ENCODE measurements around the gene SLC25A48.

Gene SLC25A48

GRCh38 chr5:135846311-135846710, 11.8 kb downstream of the SLC25A48 start:
- TF ChIP-seq CTCF (conservative IDR thresholded peaks at IDR 0.05; ENCODE audit: low read length): no peak
- H3K4me3 ChIP-seq (ENCODE audit: low read length): no peak overlapping the region
- DNase-seq (ENCODE audit: low read depth): no peak

- no peak for TF ChIP-seq CTCF (conservative IDR thresholded peaks at IDR 0.05; ENCODE audit: low read length)
- H3K4me3 ChIP-seq (ENCODE audit: low read length): no peak overlapping the region
- no peak for DNase-seq (ENCODE audit: low read depth)
Measured at GRCh38 chr5:135847976-135848375, 13.5 kb downstream of the SLC25A48 start.

- no peak for DNase-seq (ENCODE audit: low read depth)
- no peak for TF ChIP-seq CTCF (conservative IDR thresholded peaks at IDR 0.05; ENCODE audit: low read length)
- H3K4me3 ChIP-seq (ENCODE audit: low read length): no peak overlapping the region
Measured at GRCh38 chr5:135850231-135850630, 15.8 kb downstream of the SLC25A48 start.

GRCh38 chr5:135850671-135851070, 16.2 kb downstream of the SLC25A48 start:
- no peak overlapping the region for H3K4me3 ChIP-seq (ENCODE audit: low read length)
- TF ChIP-seq CTCF (conservative IDR thresholded peaks at IDR 0.05; ENCODE audit: low read length): no peak
- no peak for DNase-seq (ENCODE audit: low read depth)

GRCh38 chr5:135851186-135851914, 16.9 kb downstream of the SLC25A48 start:
- DNase-seq (ENCODE audit: low read depth): no peak
- no peak for TF ChIP-seq CTCF (conservative IDR thresholded peaks at IDR 0.05; ENCODE audit: low read length)
- no peak overlapping the region for H3K4me3 ChIP-seq (ENCODE audit: low read length)

GRCh38 chr5:135851915-135852845, 17.7 kb downstream of the SLC25A48 start:
- TF ChIP-seq CTCF (conservative IDR thresholded peaks at IDR 0.05; ENCODE audit: low read length): no peak
- H3K4me3 ChIP-seq (ENCODE audit: low read length): no peak overlapping the region

More at GRCh38 chr5:135851915-135852845, 17.7 kb downstream of the SLC25A48 start:
- no peak for DNase-seq (ENCODE audit: low read depth)
